Measurements from ENCODE around the gene ADORA1. TPM values are rescaled to one million over a fixed set of nuclear protein-coding genes. Genes with fewer than 3 reads are reported as not detected.

The ADORA1 gene
- polyA plus RNA-seq, 3 donors = 0.13 to 1.1 TPM; not detected in 1

GRCh38 chr1:203100516-203100869 is 27.0 kb upstream of the ADORA1 start:
- H3K4me1 ChIP-seq (ENCODE audit: control insufficient read depth in 1 of 2, insufficient read depth in 2 of 2, low read length in 2 of 2) = peaks cover 0 to 3% of the 10 kb centered on the region in 2 donors
- no peak overlapping the region for H3K4me2 ChIP-seq (replicated peaks; ENCODE audit: extremely low read depth, low read length, poor library complexity, severe bottlenecking)
- H3K4me3 ChIP-seq (replicated peaks in 1 of 3; ENCODE audit: low read depth in 2 of 3, low read length in 3 of 3) = no peak overlapping the region
- TF ChIP-seq CTCF (IDR thresholded peaks at IDR 0.05) = no peak
- no peaks in the 10 kb centered on the region for H3K27me3 ChIP-seq (ENCODE audit: control insufficient read depth in 2 of 2, insufficient read depth in 2 of 2, low read length in 2 of 2)
- no peaks in the 10 kb centered on the region for H3K36me3 Mint-ChIP-seq
- peaks cover 20% of the 10 kb centered on the region for H3K4me1 Mint-ChIP-seq
- H3K4me3 Mint-ChIP-seq = no peak overlapping the region
- H2AFZ ChIP-seq (ENCODE audit: insufficient read depth, low read depth, low read length, poor library complexity, severe bottlenecking) = no peak overlapping the region
- DNase-seq = peak in 2 of 3 donors; percentile 5 to 36
- no peaks in the 10 kb centered on the region for H3K79me2 ChIP-seq (ENCODE audit: insufficient read depth, low read length)
- H3K27me3 Mint-ChIP-seq (ENCODE audit: low read depth in 3 of 3) = peaks cover 1 to 12% (median 6%) of the 10 kb centered on the region in 3 donors
- H3K9ac ChIP-seq (ENCODE audit: insufficient read depth, low read length, poor library complexity, severe bottlenecking) = no peak overlapping the region
- H4K20me1 ChIP-seq (ENCODE audit: insufficient read depth, low read length) = no peaks in the 10 kb centered on the region
- H3K36me3 ChIP-seq (replicated peaks in 1 of 2; ENCODE audit: control insufficient read depth in 1 of 2, insufficient read depth in 2 of 2, low read length in 2 of 2) = no peaks in the 10 kb centered on the region
- intact Hi-C loops (cut with micrococcal nuclease) = no loop called here
- H3K27ac ChIP-seq (ENCODE audit: low read depth in 1 of 2, low read length in 2 of 2) = no peak overlapping the region
- peaks cover 5 to 20% of the 10 kb centered on the region in 2 donors for H3K9me3 ChIP-seq (replicated peaks in 1 of 2; ENCODE audit: control insufficient read depth in 1 of 2, insufficient read depth in 1 of 2, low read length in 2 of 2)
- peaks cover 19 to 30% (median 26%) of the 10 kb centered on the region in 7 donors for H3K9me3 Mint-ChIP-seq
- H3K27ac Mint-ChIP-seq = peak overlapping the region in 1 of 7 donors; percentile 61

GRCh38 chr1:203101813-203102634 is 25.5 kb upstream of the ADORA1 start:
- peaks cover 20% of the 10 kb centered on the region for H3K4me1 Mint-ChIP-seq
- H3K27ac Mint-ChIP-seq = peak overlapping the region in 1 of 7 donors; percentile 5

More at GRCh38 chr1:203101813-203102634, 25.5 kb upstream of the ADORA1 start:
- Histone ChIP-seq H4K20me1 (ENCODE audit: insufficient read depth, low read length) (no peaks in the 10 kb centered on the region), H3K4me1 (ENCODE audit: control insufficient read depth in 1 of 2, insufficient read depth in 2 of 2, low read length in 2 of 2) (peaks cover 0 to 3% of the 10 kb centered on the region in 2 donors), H3K9me3 (replicated peaks in 1 of 2; ENCODE audit: control insufficient read depth in 1 of 2, insufficient read depth in 1 of 2, low read length in 2 of 2) (peaks cover 0 to 20% of the 10 kb centered on the region in 2 donors), H3K36me3 (replicated peaks in 1 of 2; ENCODE audit: control insufficient read depth in 1 of 2, insufficient read depth in 2 of 2, low read length in 2 of 2) (no peaks in the 10 kb centered on the region), H3K9ac (ENCODE audit: insufficient read depth, low read length, poor library complexity, severe bottlenecking) (no peak overlapping the region), H3K4me2 (replicated peaks; ENCODE audit: extremely low read depth, low read length, poor library complexity, severe bottlenecking) (no peak overlapping the region), H3K27me3 (ENCODE audit: control insufficient read depth in 2 of 2, insufficient read depth in 2 of 2, low read length in 2 of 2) (peaks cover 0 to 2% of the 10 kb centered on the region in 2 donors), H2AFZ (ENCODE audit: insufficient read depth, low read depth, low read length, poor library complexity, severe bottlenecking) (no peak overlapping the region), H3K27ac (ENCODE audit: low read depth in 1 of 2, low read length in 2 of 2) (no peak overlapping the region), H3K4me3 (replicated peaks in 1 of 3; ENCODE audit: low read depth in 2 of 3, low read length in 3 of 3) (no peak overlapping the region), H3K79me2 (ENCODE audit: insufficient read depth, low read length) (no peaks in the 10 kb centered on the region)
- intact Hi-C loops (cut with micrococcal nuclease) = no loop called here
- 92% methylated on average over 6 of the region's 6 CpGs for WGBS (ENCODE audit: insufficient coverage)
- no peak for TF ChIP-seq CTCF (IDR thresholded peaks at IDR 0.05)
- no peak for DNase-seq
- Mint-ChIP-seq H3K4me3 (no peak overlapping the region), H3K36me3 (no peaks in the 10 kb centered on the region), H3K9me3 (peaks cover 18 to 26% (median 22%) of the 10 kb centered on the region in 7 donors), H3K27me3 (ENCODE audit: low read depth in 3 of 3) (peaks cover 4 to 8% (median 6%) of the 10 kb centered on the region in 3 donors)

Data from CD14-positive monocyte (primary cell).